ENCODE measurements around the gene IL1R2. TPM values are rescaled to one million over a fixed set of nuclear protein-coding genes. Genes with fewer than 3 reads are reported as not detected.

Gene IL1R2
- total and polyA plus RNA-seq, 4 donors: 0.97 to 38.3 (median 6.3) TPM

DNA sequence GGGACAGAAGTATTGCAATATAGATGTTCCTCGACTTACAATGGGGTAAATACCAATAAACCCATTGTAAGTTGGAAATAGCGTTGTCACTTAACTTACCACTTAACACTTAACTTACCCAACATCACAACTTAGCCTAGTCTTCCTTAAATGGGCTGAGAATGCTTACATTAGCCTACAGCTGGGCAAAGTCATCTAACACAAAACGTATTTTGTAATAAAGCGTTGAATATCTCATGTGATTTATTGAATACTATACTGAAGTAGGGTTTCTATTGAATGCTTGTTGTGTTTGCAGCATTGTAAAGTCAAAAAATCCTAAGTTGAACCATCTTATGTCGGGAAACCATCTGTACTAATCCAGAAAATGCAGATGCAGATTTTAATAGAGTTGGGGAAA, 23.6 kb downstream of the IL1R2 start:
- no peaks in the 10 kb centered on the region for H3K27me3 ChIP-seq (ENCODE audit: control insufficient read depth in 1 of 2, insufficient read depth in 2 of 2, low read length in 1 of 2)
- no peak for ATAC-seq (ENCODE audit: low FRiP score)
- 84 to 89% methylated on average over 5 of the region's 5 CpGs for WGBS, 2 donors
- no peaks in the 10 kb centered on the region for H3K36me3 ChIP-seq (ENCODE audit: control insufficient read depth in 1 of 2, insufficient read depth in 2 of 2, low read length in 1 of 2)
- DNase-seq: no peak
- H3K4me1 ChIP-seq (ENCODE audit: control insufficient read depth in 1 of 2, insufficient read depth in 2 of 2, low read length in 2 of 2): no peaks in the 10 kb centered on the region
- no peak overlapping the region for H3K4me3 ChIP-seq (ENCODE audit: low read length in 2 of 2)
- H3K9me3 ChIP-seq (ENCODE audit: control insufficient read depth, low read length): no peaks in the 10 kb centered on the region
- intact Hi-C loops (cut with DNase I): no loop called here
- no peak overlapping the region for H3K27ac ChIP-seq (ENCODE audit: low read depth in 1 of 2, low read length in 2 of 2)

DNA sequence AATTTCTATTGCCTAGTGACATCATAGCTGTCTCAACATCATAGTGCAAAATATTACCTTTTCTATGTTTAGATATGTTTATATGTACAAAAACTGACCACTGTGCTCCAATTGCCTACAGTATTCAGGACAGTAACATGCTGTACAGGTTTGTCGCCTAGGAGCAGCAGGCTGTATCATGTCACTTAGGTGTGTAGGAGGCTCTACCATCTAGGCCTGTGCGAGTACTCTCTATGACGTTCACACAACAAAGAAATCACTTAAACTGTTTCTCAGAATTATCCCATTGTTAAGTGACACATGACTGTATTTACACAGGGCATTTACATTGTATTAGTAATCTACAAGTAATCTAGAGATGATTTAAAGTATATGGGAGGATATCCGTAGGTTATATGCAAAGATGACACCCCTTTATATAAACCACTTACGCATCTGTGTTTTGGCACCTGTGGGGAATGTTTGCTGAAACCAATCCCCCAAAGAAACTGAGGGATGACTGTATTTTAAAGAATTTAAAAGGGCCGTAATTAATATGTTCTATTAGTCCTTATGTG, 24.7 kb downstream of the IL1R2 start:
- no peak for DNase-seq
- H3K27me3 ChIP-seq (ENCODE audit: control insufficient read depth in 1 of 2, insufficient read depth in 2 of 2, low read length in 1 of 2): no peaks in the 10 kb centered on the region
- H3K4me1 ChIP-seq (ENCODE audit: control insufficient read depth in 1 of 2, insufficient read depth in 2 of 2, low read length in 2 of 2): no peaks in the 10 kb centered on the region
- ATAC-seq (ENCODE audit: low FRiP score): no peak
- no peaks in the 10 kb centered on the region for H3K9me3 ChIP-seq (ENCODE audit: control insufficient read depth, low read length)
- no peaks in the 10 kb centered on the region for H3K36me3 ChIP-seq (ENCODE audit: control insufficient read depth in 1 of 2, insufficient read depth in 2 of 2, low read length in 1 of 2)
- no peak overlapping the region for H3K27ac ChIP-seq (ENCODE audit: low read depth in 1 of 2, low read length in 2 of 2)
- intact Hi-C loops (cut with DNase I): no loop called here
- no peak overlapping the region for H3K4me3 ChIP-seq (ENCODE audit: low read length in 2 of 2)
- 84 to 93% methylated on average over 6 of the region's 6 CpGs for WGBS, 2 donors

DNA sequence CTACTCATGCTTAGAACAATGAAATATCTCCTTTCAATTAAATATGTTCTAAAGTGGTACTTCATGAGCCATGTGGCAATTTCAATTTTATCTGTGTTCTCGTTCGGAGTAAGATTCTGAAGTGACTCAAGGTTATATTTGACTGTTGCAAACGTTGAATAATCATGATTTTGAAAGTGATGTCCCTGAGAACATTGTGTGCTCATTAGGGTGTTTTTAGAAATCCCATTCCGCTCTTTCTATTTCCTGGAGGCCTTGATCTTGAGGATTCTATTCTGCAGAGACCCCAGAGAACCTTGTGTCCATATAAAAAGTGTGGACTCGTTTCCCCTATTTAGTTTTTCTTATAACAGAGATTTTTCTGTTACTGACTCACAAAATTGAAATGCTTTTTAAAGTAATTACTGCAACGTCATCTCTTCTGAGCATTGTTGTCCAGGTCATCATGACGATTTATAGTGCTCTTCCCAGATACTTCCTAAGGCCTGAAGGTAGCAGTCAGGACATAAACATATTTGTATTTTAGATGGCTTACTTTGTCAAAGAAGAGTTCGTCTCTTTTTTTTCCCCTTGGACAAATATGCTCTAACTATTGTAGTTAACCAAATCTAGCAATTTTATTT, 27.2 kb downstream of the IL1R2 start:
- ATAC-seq (ENCODE audit: low FRiP score): no peak
- no peaks in the 10 kb centered on the region for H3K4me1 ChIP-seq (ENCODE audit: control insufficient read depth in 1 of 2, insufficient read depth in 2 of 2, low read length in 2 of 2)
- WGBS, 2 donors: 89 to 91% methylated on average over 8 of the region's 8 CpGs
- H3K9me3 ChIP-seq (ENCODE audit: control insufficient read depth, low read length): no peaks in the 10 kb centered on the region
- no peak overlapping the region for H3K27ac ChIP-seq (ENCODE audit: low read depth in 1 of 2, low read length in 2 of 2)
- DNase-seq: no peak
- H3K4me3 ChIP-seq (ENCODE audit: low read length in 2 of 2): no peak overlapping the region
- intact Hi-C loops (cut with DNase I): no loop called here
- H3K27me3 ChIP-seq (ENCODE audit: control insufficient read depth in 1 of 2, insufficient read depth in 2 of 2, low read length in 1 of 2): no peaks in the 10 kb centered on the region
- H3K36me3 ChIP-seq (ENCODE audit: control insufficient read depth in 1 of 2, insufficient read depth in 2 of 2, low read length in 1 of 2): no peaks in the 10 kb centered on the region

DNA sequence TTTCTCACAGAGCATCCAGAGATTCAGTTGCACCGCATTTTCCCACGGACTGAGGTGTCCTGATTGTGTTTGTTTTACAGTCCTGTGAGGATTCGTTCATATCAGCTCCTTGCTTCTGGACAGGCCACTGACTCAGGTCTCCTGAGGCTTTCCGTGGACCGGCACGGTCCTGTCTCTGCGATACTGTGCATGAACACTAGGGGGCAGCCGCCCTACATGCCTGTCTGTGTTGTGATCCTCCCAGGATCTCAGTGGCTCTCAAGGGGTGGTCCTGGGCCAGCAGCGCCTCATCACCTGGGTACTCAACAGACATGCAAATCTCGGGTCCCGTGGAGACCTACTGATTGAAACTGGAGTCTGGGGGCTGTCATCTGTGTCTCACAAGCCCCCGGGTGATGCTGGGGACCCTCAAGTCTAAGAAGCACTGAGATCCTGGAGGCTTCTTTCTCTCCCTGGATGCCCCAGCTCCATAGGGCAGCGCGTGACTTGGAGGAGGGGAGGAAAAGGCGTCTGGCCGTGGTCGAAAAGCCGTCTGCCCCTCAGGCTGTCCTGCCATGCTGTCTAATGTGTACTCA, 28.9 kb downstream of the IL1R2 start:
- no peaks in the 10 kb centered on the region for H3K36me3 ChIP-seq (ENCODE audit: control insufficient read depth in 1 of 2, insufficient read depth in 2 of 2, low read length in 1 of 2)
- intact Hi-C loops (cut with DNase I): loop anchor here (1.0 to 10.0 kb wide), 6 partner anchors 47 to 334 kb away; partner anchors contain the start of gene IL18R1 (in 1 of the 2)
- no peak overlapping the region for H3K27ac ChIP-seq (ENCODE audit: low read depth in 1 of 2, low read length in 2 of 2)
- ATAC-seq (ENCODE audit: low FRiP score) (peak; percentile 94), DNase-seq (peak; percentile 91 to 96)
- no peaks in the 10 kb centered on the region for H3K9me3 ChIP-seq (ENCODE audit: control insufficient read depth, low read length)
- 9 to 12% methylated on average over 16 to 18 of the region's 18 CpGs for WGBS, 2 donors
- no peak overlapping the region for H3K4me3 ChIP-seq (ENCODE audit: low read length in 2 of 2)
- no peaks in the 10 kb centered on the region for H3K4me1 ChIP-seq (ENCODE audit: control insufficient read depth in 1 of 2, insufficient read depth in 2 of 2, low read length in 2 of 2)
- H3K27me3 ChIP-seq (ENCODE audit: control insufficient read depth in 1 of 2, insufficient read depth in 2 of 2, low read length in 1 of 2): no peaks in the 10 kb centered on the region

DNA sequence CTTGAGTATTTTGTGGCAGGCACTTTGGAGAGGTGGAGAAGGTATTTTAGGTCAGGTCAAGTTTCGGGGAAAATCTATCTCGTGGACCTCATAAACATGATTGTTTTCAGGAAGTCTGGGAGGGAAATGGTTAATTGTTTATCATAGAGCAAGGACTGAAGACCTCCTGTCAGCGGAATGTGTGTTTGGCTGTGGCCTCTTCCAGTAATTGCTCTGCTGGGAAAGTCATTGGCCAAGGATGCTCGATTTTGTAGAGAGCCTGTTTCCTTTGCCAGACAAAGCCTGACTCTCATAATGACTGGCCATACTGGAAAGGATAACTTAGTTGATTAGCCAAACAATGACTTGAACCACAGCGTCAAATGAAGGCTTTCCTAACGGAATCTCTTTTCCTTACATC, 30.0 kb downstream of the IL1R2 start:
- H3K27me3 ChIP-seq (ENCODE audit: control insufficient read depth in 1 of 2, insufficient read depth in 2 of 2, low read length in 1 of 2): no peaks in the 10 kb centered on the region
- H3K36me3 ChIP-seq (ENCODE audit: control insufficient read depth in 1 of 2, insufficient read depth in 2 of 2, low read length in 1 of 2): no peaks in the 10 kb centered on the region
- DNase-seq (no peak), ATAC-seq (ENCODE audit: low FRiP score) (peak; percentile 64)
- H3K4me1 ChIP-seq (ENCODE audit: control insufficient read depth in 1 of 2, insufficient read depth in 2 of 2, low read length in 2 of 2): no peaks in the 10 kb centered on the region
- intact Hi-C loops (cut with DNase I): loop anchor here (2.0 to 10.0 kb wide), 4 partner anchors 46 to 333 kb away; partner anchors contain the start of gene IL18R1 (in 1 of the 2)
- no peak overlapping the region for H3K27ac ChIP-seq (ENCODE audit: low read depth in 1 of 2, low read length in 2 of 2)
- no peaks in the 10 kb centered on the region for H3K9me3 ChIP-seq (ENCODE audit: control insufficient read depth, low read length)
- 71 to 74% methylated on average over 6 of the region's 6 CpGs for WGBS, 2 donors
- no peak overlapping the region for H3K4me3 ChIP-seq (ENCODE audit: low read length in 2 of 2)

DNA sequence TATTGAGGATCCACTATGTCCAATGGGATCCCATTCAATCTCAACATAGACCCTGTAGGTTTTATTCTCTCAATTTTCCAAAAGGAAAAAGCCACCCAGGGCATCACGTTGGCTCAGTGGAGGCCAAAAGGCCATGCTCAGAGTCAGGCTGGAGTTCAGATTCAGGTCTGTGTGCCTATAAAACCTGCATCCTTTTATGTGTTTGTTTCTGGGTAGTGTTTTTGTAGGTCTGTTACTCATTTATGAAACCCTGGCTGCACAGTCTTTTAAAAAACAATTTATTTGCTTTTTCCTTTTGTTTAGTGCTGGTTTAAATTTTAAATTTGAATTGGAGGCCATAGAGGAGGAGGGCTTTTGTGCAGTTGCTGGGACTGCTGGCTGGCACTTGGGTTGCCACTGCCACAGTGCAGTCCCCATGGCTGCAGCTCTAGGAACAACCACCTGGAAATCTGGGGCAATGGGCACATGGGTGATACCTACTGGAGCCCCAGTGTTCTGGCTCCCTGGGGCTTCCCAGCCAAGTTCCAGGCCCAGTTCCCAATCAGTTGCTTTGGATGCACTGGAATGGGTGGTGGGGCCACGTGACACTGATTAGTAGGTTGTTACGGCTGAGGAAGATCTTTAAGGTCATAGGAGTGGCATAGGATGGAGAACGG, 31.3 kb downstream of the IL1R2 start:
- Histone ChIP-seq H3K36me3 (ENCODE audit: control insufficient read depth in 1 of 2, insufficient read depth in 2 of 2, low read length in 1 of 2) (no peaks in the 10 kb centered on the region), H3K9me3 (ENCODE audit: control insufficient read depth, low read length) (no peaks in the 10 kb centered on the region), H3K4me1 (ENCODE audit: control insufficient read depth in 1 of 2, insufficient read depth in 2 of 2, low read length in 2 of 2) (no peaks in the 10 kb centered on the region), H3K27me3 (ENCODE audit: control insufficient read depth in 1 of 2, insufficient read depth in 2 of 2, low read length in 1 of 2) (no peaks in the 10 kb centered on the region), H3K4me3 (ENCODE audit: low read length in 2 of 2) (no peak overlapping the region), H3K27ac (ENCODE audit: low read depth in 1 of 2, low read length in 2 of 2) (no peak overlapping the region)
- WGBS, 2 donors: 92 to 99% methylated on average over 4 of the region's 4 CpGs
- no peak for ATAC-seq (ENCODE audit: low FRiP score)
- DNase-seq: no peak
- intact Hi-C loops (cut with DNase I): loop anchor here (5.0 to 10.0 kb wide), 3 partner anchors 44 to 332 kb away; partner anchors contain the start of gene IL18R1 (in 1 of the 2)

DNA sequence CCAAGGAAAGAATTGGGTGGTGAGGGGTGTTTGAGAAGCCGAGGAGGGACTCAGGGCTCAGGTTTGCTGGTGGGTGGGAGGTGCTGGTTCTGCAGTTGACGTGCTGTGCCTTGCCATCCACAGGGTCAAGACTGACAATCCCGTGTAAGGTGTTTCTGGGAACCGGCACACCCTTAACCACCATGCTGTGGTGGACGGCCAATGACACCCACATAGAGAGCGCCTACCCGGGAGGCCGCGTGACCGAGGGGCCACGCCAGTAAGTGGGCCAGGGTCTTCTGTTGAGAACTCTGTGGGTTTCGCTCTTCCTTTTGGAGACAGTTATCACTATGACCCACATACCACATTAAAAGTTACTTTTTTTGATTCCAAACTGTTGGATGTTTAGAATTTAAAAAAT, 32.6 kb downstream of the IL1R2 start:
- intact Hi-C loops (cut with DNase I): loop anchor here (5.0 to 10.0 kb wide), 3 partner anchors 43 to 330 kb away; partner anchors contain the start of gene IL18R1 (in 1 of the 2)
- Histone ChIP-seq H3K27ac (ENCODE audit: low read depth in 1 of 2, low read length in 2 of 2) (no peak overlapping the region), H3K4me3 (ENCODE audit: low read length in 2 of 2) (no peak overlapping the region), H3K27me3 (ENCODE audit: control insufficient read depth in 1 of 2, insufficient read depth in 2 of 2, low read length in 1 of 2) (no peaks in the 10 kb centered on the region), H3K9me3 (ENCODE audit: control insufficient read depth, low read length) (no peaks in the 10 kb centered on the region), H3K4me1 (ENCODE audit: control insufficient read depth in 1 of 2, insufficient read depth in 2 of 2, low read length in 2 of 2) (peaks cover 0 to 2% of the 10 kb centered on the region in 2 donors), H3K36me3 (ENCODE audit: control insufficient read depth in 1 of 2, insufficient read depth in 2 of 2, low read length in 1 of 2) (no peaks in the 10 kb centered on the region)
- ATAC-seq (ENCODE audit: low FRiP score): no peak
- WGBS, 2 donors: 97% methylated on average over 12 of the region's 12 CpGs
- no peak for DNase-seq

DNA sequence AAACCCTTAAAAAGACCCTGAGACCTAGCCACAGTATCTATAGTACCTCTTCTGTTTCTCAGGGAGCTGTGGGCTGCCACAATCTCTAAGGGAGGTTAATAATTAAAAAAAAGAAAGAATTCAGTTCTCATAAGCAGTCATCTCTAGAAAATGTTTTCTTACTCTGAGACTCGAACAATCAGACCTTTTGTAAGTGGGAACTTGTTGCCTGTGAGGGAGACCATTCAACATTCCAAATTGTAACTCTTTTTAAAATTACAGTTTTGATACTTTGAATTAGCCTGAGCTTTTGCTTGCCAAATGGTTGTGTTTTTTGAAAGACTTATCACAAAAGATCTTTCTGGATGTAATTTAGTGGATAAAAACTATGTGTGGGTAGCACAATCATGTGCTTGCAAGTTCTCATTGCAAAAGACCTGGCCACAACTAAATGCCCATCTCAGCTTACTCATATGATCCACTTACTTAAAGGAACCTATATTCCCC, 33.3 kb downstream of the IL1R2 start:
- DNase-seq (no peak), ATAC-seq (ENCODE audit: low FRiP score) (no peak)
- no peaks in the 10 kb centered on the region for H3K27me3 ChIP-seq (ENCODE audit: control insufficient read depth in 1 of 2, insufficient read depth in 2 of 2, low read length in 1 of 2)
- WGBS, 2 donors: 2 to 8% methylated on average over 1 of the region's 1 CpG
- no peaks in the 10 kb centered on the region for H3K9me3 ChIP-seq (ENCODE audit: control insufficient read depth, low read length)
- no peak overlapping the region for H3K27ac ChIP-seq (ENCODE audit: low read depth in 1 of 2, low read length in 2 of 2)
- no peaks in the 10 kb centered on the region for H3K36me3 ChIP-seq (ENCODE audit: control insufficient read depth in 1 of 2, insufficient read depth in 2 of 2, low read length in 1 of 2)
- intact Hi-C loops (cut with DNase I): loop anchor here in 1 of 2 donors (10.0 kb wide), 1 partner anchor 330 kb away; the partner anchor contains the start of gene IL18R1
- H3K4me1 ChIP-seq (ENCODE audit: control insufficient read depth in 1 of 2, insufficient read depth in 2 of 2, low read length in 2 of 2): peaks cover 0 to 2% of the 10 kb centered on the region in 2 donors
- no peak overlapping the region for H3K4me3 ChIP-seq (ENCODE audit: low read length in 2 of 2)
